Activated CD8-positive, alpha-beta memory T cell treated with anti-CD3 and anti-CD28 coated beads, Interleukin-2, amount 50 U/mL, for 4 hours (primary cell): Measurements from ENCODE around the gene TRHDE.

Experiments used
- DNase-seq: peaks from one replicate; pipeline ENCODE4 v3.0.0-alpha.2; 2020

The TRHDE gene

GRCh38 chr12:72330784-72331183 lies 58.6 kb downstream of the TRHDE start:
- DNase-seq, result no peak

- no peak for DNase-seq
Measured at GRCh38 chr12:72337382-72337781, 65.2 kb downstream of the TRHDE start.

GRCh38 chr12:72337946-72338345 lies 65.8 kb downstream of the TRHDE start:
- no peak for DNase-seq

GRCh38 chr12:72338437-72338836 lies 66.3 kb downstream of the TRHDE start:
- DNase-seq, result no peak

- no peak for DNase-seq
Measured at GRCh38 chr12:72346363-72346944, 74.3 kb downstream of the TRHDE start.

GRCh38 chr12:72349491-72349890 lies 77.3 kb downstream of the TRHDE start:
- no peak for DNase-seq

- DNase-seq, result no peak
Measured at GRCh38 chr12:72359416-72359815, 87.2 kb downstream of the TRHDE start.

GRCh38 chr12:72365151-72365550 lies 93.0 kb downstream of the TRHDE start:
- no peak for DNase-seq

- no peak for DNase-seq
Measured at GRCh38 chr12:72366255-72366654, 94.1 kb downstream of the TRHDE start.

- no peak for DNase-seq
Measured at GRCh38 chr12:72368298-72368697, 96.1 kb downstream of the TRHDE start.

GRCh38 chr12:72368719-72369422 lies 96.7 kb downstream of the TRHDE start:
- no peak for DNase-seq

- DNase-seq, result no peak
Measured at GRCh38 chr12:72369423-72369959, 97.3 kb downstream of the TRHDE start.

- no peak for DNase-seq
Measured at GRCh38 chr12:72380441-72380840, 108.3 kb downstream of the TRHDE start.

GRCh38 chr12:72388322-72388721 lies 116.2 kb downstream of the TRHDE start:
- no peak for DNase-seq

- no peak for DNase-seq
Measured at GRCh38 chr12:72390146-72390545, 118.0 kb downstream of the TRHDE start.

- no peak for DNase-seq
Measured at GRCh38 chr12:72406111-72406510, 133.9 kb downstream of the TRHDE start.

- DNase-seq, result no peak
Measured at GRCh38 chr12:72432037-72432604, 160.0 kb downstream of the TRHDE start.

- DNase-seq, result no peak
Measured at GRCh38 chr12:72433298-72433697, 161.1 kb downstream of the TRHDE start.

- no peak for DNase-seq
Measured at GRCh38 chr12:72434999-72435398, 162.8 kb downstream of the TRHDE start.

- DNase-seq, result no peak
Measured at GRCh38 chr12:72442217-72442616, 170.0 kb downstream of the TRHDE start.

GRCh38 chr12:72444125-72444524 lies 172.0 kb downstream of the TRHDE start:
- no peak for DNase-seq

GRCh38 chr12:72444566-72444965 lies 172.4 kb downstream of the TRHDE start:
- DNase-seq, result no peak

- no peak for DNase-seq
Measured at GRCh38 chr12:72448089-72448488, 175.9 kb downstream of the TRHDE start.

GRCh38 chr12:72448805-72449204 lies 176.6 kb downstream of the TRHDE start:
- DNase-seq, result no peak
